NT2/D1 (cell line): ENCODE data around the gene LSM14B.

ENCODE experiments used
- DNase-seq: peaks from one replicate; pipeline ENCODE4 v3.0.0-alpha.2; 2011; ENCODE audit warnings: low read depth, low spot score
- H3K27me3 ChIP-seq: 2 replicates; pipeline ENCODE4 v1.6.0; 2011; ENCODE audit warnings: mild to moderate bottlenecking; ENCODE audit not compliant: insufficient read length, insufficient read depth
- H3K36me3 ChIP-seq: 2 replicates; pipeline ENCODE4 v1.6.1; 2011; ENCODE audit warnings: mild to moderate bottlenecking, low read length, mixed read lengths; ENCODE audit not compliant: insufficient read depth, insufficient read length
- H3K4me1 ChIP-seq: 2 replicates; pipeline ENCODE4 v1.5.1; 2011; ENCODE audit not compliant: insufficient read depth, insufficient read length
- H3K4me3 ChIP-seq: 2 replicates; pipeline ENCODE4 v1.5.1; 2011; ENCODE audit warnings: low read depth; ENCODE audit not compliant: insufficient read length
- H3K9ac ChIP-seq: 2 replicates; pipeline ENCODE4 v1.6.0; 2011; ENCODE audit warnings: low read depth; ENCODE audit not compliant: insufficient read length
- H3K9me3 ChIP-seq: 2 replicates; pipeline ENCODE4 v1.5.1; 2011; ENCODE audit warnings: mild to moderate bottlenecking, low read length; ENCODE audit not compliant: insufficient read depth
- SUZ12 ChIP-seq: IDR thresholded peaks from 2 replicates; pipeline ENCODE4 v1.6.1; 2011; ENCODE audit not compliant: insufficient read length, insufficient read depth; ENCODE audit errors: extremely low read depth
- YY1 ChIP-seq: IDR thresholded peaks from 2 replicates; pipeline ENCODE4 v1.6.1; 2011; ENCODE audit not compliant: insufficient read length, insufficient read depth
- ZNF274 ChIP-seq: IDR thresholded peaks from 2 replicates; pipeline ENCODE4 v1.6.1; 2011; ENCODE audit warnings: mild to moderate bottlenecking, low read depth, low read length

LSM14B gene

DNA sequence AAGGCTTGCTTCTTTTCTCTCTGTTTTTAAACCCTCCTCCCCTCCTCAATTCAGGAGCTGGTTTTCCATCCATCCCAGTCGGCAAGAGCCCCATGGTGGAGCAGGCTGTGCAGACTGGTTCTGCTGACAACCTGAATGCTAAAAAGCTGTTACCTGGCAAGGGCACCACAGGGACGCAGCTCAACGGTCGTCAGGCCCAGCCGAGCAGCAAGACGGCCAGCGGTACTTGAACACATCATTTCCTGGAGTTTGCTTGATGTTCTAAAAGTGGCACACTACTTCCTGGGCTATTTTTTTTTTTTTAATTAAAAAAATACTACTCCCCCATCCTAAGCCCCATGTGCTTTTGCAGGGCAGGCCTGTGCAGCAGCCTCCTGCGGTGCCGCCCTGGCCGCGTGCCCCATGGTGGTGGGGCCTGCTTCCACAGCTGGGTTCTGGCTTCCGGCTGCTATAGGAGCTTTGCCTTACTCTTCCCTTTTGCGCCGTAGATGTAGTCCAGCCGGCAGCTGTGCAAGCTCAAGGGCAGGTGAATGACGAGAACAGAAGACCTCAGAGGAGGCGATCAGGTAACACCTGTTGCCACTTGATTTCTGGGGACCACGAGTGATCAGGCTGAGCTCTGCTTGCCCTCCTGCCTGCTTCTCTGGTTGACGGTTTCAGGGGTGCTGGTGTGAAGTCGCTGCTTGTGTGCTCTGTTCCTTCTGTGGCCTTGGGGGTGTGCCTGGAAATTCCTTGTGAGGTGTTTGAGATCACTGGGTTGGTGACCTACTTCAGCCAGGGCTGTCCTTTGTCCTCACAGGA, 7.7 kb downstream of the LSM14B start:
- Histone ChIP-seq H3K27me3 (no peaks in the 10 kb centered on the region), H3K36me3 (peaks cover 99% of the 10 kb centered on the region), H3K9me3 (no peaks in the 10 kb centered on the region), H3K4me3 (no peak overlapping the region), H3K9ac (no peak overlapping the region), H3K4me1 (peaks cover 4% of the 10 kb centered on the region)
- DNase-seq, result no peak
- no peak for TF ChIP-seq SUZ12

DNA sequence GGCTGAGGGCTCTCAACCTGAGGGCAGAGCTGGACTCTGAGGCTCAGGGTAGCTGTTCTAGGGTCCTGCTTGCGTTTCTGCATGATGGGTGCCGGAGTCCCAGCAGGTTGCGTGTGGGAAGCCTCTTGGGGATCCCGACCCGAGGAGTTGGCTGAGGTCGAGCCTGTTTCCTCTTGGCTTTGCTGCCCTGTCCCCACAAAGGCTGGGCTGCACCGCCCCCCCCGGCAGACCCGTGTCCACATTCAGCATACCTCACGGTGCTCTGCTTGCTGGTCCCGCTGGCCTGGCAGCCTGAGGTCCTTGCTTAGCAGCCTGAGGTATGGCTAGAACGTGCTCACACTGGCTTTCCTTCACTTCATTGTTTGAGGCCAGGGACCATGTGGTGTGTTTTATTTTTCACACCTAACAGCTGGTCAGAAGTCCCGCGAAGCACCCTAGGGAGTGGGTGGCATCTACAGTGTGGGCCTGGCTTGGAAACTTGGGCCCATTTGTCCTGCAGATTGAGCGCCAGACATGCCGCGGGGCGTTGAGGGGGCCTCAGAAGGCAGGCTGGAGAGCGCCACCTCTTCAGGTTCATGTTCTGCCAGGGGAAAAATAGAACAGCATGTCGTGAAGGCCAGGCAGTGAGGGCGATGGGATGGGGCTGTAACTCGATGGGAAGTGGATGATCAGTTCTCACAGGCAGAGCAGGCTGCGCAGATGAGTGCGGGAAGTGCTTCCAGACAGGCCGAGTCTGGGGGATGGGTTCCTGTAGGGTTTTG, 9.5 kb downstream of the LSM14B start:
- no peaks in the 10 kb centered on the region for H3K27me3 ChIP-seq
- no peaks in the 10 kb centered on the region for H3K9me3 ChIP-seq
- peaks cover 100% of the 10 kb centered on the region for H3K36me3 ChIP-seq
- no peak overlapping the region for H3K4me3 ChIP-seq
- TF ChIP-seq SUZ12, result no peak
- no peak for TF ChIP-seq YY1
- no peak for TF ChIP-seq ZNF274
- H3K4me1 ChIP-seq, result no peaks in the 10 kb centered on the region
- H3K9ac ChIP-seq, result no peak overlapping the region
- no peak for DNase-seq

DNA sequence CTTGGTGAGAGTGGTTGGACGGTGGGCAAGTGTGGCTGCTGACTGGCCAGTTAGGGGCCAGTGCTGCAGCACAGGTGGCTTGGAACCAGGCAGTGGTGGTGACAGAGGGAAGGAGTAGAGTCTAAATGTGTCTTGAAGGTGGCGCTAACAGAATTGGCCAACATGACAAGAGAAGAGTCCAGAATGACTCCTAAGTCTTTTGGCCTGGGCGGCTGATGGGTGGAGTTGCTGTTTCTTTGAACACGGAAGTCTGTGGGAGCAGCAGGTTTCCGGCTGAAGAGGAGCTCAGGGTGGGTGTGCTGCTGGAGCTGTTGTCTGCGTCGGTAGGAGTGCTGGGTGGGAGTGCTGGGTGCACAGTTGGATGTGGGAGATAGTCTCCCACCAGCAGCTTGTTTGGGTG, 10.1 kb downstream of the LSM14B start:
- Histone ChIP-seq H3K4me1 (no peaks in the 10 kb centered on the region), H3K27me3 (no peaks in the 10 kb centered on the region), H3K36me3 (peaks cover 100% of the 10 kb centered on the region), H3K9ac (no peak overlapping the region), H3K9me3 (no peaks in the 10 kb centered on the region), H3K4me3 (no peak overlapping the region)
- no peak for DNase-seq
- TF ChIP-seq ZNF274 (no peak), YY1 (no peak), SUZ12 (no peak)

DNA sequence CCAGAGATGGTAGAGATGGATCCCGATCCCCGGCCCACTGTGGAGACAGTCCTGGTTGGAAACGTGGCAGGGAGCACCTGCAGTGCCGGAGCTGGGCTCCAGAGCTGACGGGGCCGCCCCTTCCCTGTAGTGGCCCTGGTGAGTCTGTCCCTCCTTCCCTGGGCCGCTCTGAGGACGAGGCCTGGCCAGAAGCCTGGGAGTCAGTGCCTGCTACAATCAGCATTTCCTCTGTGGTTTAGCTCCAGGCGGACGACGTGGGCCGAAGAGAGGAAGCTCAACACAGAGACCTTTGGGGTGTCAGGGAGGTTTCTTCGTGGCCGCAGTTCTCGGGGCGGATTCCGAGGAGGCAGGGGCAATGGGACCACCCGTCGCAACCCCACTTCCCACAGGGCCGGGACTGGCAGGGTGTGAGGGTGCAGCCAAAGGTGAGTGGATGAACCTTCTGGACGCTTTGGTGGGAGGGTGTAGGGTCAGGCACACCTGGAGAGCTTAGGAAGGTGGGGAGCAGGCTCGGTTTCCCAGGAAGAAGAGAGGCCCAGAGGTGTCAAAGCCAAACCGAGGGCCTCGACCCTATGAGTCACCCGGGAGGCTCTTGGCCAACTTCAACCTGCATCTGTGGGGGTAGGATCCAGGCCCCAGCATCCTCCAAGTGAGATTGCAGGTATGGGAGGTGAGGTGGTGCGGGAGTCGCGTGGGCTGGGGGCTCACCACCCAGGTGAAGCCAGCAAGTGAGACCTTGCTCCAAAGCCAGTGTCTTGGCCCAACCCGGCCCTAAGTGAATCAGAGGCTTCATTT, 11.0 kb downstream of the LSM14B start:
- Histone ChIP-seq H3K36me3 (peaks cover 100% of the 10 kb centered on the region), H3K4me3 (no peak overlapping the region), H3K9me3 (no peaks in the 10 kb centered on the region), H3K9ac (no peak overlapping the region), H3K4me1 (no peaks in the 10 kb centered on the region), H3K27me3 (no peaks in the 10 kb centered on the region)
- TF ChIP-seq SUZ12, result no peak
- TF ChIP-seq ZNF274, result no peak
- TF ChIP-seq YY1, result no peak
- no peak for DNase-seq

DNA sequence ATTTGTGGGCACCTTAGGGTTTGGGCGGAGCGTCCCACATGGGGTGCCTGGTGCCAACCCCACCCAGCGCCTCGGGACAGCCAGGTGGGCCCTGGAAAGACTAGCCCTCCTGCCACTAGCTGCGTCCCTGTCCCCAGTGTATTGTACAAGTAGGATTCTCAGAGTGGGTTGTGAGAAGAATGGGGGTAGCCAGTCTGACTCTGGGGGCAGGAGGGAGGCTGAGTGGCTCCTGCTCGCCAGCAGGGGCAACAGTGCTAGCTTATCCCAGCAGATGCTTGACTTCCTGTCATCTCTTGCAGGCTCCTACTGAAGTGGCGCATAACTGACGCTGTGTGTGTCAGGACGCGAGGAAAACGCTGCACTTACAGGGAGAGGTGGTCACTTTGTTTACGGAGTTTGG, 11.6 kb downstream of the LSM14B start:
- no peaks in the 10 kb centered on the region for H3K4me1 ChIP-seq
- no peaks in the 10 kb centered on the region for H3K27me3 ChIP-seq
- H3K36me3 ChIP-seq, result peaks cover 99% of the 10 kb centered on the region
- TF ChIP-seq ZNF274 (no peak), YY1 (no peak), SUZ12 (no peak)
- no peaks in the 10 kb centered on the region for H3K9me3 ChIP-seq
- H3K9ac ChIP-seq, result no peak overlapping the region
- DNase-seq, result no peak
- no peak overlapping the region for H3K4me3 ChIP-seq

DNA sequence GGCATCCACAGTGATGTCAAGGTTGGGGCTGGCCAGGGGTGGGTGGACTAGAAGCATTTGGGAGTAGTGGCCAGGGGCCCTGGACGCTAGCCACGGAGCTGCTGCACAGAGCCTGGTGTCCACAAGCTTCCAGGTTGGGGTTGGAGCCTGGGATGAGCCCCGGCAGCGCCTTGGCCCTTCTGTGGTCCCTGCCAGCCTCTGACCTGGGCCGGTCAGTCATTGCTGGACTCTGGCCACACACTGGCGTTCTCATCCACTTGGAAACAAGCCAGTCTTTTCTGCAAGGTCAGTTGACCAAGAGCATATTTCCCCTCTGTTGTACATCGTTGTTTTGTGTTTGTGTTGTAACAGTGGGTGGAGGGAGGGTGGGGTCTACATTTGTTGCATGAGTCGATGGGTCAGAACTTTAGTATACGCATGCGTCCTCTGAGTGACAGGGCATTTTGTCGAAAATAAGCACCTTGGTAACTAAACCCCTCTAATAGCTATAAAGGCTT, 12.5 kb downstream of the LSM14B start:
- DNase-seq, result no peak
- H3K27me3 ChIP-seq, result no peaks in the 10 kb centered on the region
- no peaks in the 10 kb centered on the region for H3K9me3 ChIP-seq
- H3K9ac ChIP-seq, result no peak overlapping the region
- TF ChIP-seq SUZ12 (no peak), ZNF274 (no peak), YY1 (no peak)
- H3K4me3 ChIP-seq, result no peak overlapping the region
- peaks cover 99% of the 10 kb centered on the region for H3K36me3 ChIP-seq
- H3K4me1 ChIP-seq, result peaks cover 4% of the 10 kb centered on the region

DNA sequence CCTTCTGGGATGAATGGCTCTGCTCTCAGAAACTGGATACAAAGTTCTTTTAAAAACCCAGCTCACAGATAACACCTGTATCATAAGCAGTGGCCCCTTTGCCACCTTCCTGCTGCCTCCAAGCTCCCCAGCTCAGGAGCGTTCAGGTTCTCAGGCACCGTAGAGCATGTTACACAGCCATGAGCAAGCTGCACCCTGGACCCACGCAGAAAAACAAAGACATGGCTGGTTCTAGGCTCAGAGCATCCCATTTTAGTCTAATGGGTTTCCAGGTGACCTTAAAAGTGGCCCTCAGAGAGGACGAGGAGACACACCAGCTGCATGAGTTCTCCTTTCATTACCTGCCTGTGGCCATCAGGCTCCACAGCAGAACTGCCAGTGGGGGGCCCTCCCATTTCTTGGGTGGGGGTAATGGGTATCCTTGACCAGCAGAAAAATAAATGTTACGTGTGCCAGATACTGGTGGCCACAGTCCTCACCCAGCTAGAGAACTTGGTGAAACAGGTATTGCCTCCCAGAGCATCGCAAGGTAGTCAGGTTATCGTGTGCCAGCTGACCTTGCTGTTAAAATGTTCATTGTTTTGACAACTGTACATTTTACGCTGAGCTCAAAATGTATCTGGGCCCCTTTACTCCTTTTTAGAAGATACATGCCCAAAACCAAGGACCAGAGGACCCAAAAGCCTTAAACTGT, 13.4 kb downstream of the LSM14B start:
- peaks cover 99% of the 10 kb centered on the region for H3K36me3 ChIP-seq
- TF ChIP-seq ZNF274 (no peak), YY1 (no peak)

More for the DNA sequence above, 13.4 kb downstream of the LSM14B start:
- Histone ChIP-seq H3K27me3 (no peaks in the 10 kb centered on the region), H3K9ac (no peak overlapping the region), H3K4me3 (no peak overlapping the region), H3K9me3 (no peaks in the 10 kb centered on the region), H3K4me1 (peaks cover 4% of the 10 kb centered on the region)
- DNase-seq, result no peak
